HG02884 (cell line): ENCODE data around the gene CHAC1.

ENCODE experiments used
- ATAC-seq: cut with Tn5 transposase; IDR thresholded peaks from one replicate; pipeline ENCODE4 v1.9.1; 2021; ENCODE audit warnings: mild to moderate bottlenecking, moderate library complexity; ENCODE audit not compliant: unreplicated experiment

CHAC1 gene

DNA sequence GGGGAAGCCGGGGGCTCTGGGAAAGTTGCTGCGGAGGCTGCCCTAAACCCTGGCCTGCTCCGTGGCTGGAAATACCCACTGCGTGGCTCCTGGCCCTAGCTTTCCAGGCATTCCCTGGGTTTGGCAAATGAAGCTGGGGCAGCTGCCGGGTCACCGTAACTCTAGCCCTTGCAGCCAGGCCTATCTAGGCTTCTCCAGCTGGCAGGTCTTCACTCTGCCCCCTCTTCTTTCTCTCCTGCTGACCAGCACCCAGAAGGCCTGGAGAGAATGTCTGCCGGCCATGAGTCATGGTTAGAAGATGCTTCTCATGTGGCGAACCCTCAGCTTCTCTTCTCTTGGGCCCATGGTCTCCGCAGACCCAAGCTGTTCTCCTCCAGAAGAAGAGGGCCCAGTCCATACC is 29.7 kb upstream of the CHAC1 start:
- ATAC-seq = no peak

DNA sequence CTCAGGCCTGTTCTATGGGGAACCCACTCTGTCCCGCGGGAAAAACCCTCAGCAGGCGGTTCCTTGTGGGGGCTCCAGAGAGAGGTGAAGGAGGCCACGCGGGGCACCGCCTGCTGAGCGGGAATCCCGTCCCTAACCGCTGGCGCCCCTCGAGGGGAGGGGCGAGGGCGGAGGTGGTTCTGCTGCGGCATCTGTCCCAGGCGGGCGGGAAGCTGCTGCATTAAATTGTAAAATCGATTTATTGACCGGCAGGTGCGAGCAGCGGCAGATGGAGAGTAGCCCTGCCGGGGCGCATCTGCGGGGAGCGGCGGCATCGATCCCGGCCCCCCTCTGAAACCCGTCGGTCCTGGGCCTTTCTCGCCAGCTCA is 27.8 kb upstream of the CHAC1 start:
- no peak for ATAC-seq

DNA sequence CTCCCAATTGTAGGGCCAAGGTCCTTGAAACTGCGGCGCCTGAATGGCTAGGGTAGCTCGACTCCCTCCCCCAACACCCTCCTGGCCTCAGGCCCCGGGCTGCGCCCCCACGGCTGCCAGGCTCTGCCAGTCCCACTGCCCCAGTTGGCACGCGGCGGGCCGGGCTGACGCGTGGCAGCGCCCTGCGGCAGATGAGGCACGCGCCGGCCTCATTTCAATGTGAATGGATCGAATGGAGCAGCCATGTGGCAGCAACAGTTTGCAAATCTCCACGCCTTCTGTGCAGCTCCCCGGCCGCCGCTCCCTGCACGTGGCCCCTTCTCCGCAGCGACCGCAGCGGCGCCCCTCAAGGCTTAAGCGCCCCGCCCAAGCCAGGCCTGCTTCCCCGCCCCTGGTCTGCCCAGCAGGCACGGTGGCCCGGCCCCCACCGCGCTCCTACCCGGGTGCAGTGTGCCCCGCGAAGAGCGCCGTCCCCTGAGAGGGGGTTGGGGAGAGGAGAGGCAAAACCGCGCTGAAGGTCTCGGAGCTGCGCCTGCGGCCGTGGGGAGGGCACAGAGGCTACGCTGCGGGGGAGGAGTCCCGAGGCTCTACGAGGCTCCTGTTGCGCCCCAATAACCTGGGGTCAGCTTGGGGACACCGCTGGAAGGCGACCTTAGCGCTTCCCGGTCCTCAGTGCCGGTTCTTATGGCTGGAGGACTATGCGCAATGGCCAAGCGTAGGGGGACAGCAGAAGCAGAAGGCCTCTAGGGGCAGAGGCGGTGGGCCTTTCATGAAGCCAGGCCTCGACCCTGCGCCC is 27.2 kb upstream of the CHAC1 start:
- ATAC-seq = no peak

DNA sequence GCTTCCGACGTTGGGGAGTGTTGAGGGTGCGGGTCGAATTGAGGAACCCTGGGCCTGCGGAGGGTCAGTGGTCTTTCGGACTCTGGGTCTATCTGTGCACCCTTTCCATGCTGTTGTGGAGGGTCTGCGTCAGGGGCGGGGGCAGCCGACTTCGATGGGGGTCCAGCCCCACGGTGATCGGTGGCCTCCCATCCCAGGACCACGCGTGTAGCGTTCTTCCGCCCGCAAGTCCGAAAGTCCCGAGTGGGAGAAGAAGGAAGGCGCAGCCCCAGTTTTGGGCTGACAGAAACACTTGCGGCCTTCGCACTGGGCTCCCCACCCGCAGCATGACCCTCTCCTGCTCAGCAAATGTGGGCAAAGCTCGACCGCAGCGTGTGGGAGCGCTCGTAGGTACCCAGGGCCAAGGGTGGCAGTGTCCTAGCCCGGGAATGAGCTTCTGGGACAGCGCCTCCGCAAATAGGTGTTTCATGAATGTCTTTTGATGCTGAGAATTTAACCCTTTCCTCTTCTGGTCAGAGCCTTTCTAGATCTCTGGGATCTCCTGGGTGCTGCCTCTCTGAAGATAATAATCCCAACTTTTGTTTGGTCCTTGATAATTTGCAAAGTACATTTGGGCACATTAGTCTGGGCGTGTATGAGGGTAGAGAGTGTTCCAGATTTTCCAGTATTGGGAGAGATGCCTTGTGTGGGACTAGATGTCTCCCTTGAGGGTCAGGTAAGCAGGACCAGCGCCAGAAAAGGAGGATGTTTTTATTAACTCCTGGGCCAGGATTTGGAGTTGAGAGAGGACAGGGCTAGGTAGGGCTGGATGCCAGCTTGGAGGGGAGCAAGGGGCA is 26.4 kb upstream of the CHAC1 start:
- no peak for ATAC-seq

DNA sequence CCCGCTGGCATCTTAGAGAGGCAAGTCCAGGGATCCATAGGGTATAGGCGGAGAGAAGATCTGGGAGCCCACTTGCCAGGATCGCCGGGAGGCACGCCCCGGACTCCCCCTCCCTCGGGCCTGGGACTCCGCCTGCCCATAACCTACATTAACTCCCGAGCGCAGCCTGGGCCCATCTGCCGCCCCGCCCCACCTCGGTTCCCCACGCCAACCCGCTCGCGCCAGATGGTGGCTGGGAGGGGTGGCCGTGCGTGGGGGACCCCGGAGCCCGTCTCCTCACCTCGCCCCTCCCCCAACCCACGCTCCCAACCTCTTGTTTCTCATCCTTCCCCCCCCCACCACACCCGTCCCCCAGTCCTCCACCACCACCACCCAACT is 25.8 kb upstream of the CHAC1 start:
- ATAC-seq = no peak

DNA sequence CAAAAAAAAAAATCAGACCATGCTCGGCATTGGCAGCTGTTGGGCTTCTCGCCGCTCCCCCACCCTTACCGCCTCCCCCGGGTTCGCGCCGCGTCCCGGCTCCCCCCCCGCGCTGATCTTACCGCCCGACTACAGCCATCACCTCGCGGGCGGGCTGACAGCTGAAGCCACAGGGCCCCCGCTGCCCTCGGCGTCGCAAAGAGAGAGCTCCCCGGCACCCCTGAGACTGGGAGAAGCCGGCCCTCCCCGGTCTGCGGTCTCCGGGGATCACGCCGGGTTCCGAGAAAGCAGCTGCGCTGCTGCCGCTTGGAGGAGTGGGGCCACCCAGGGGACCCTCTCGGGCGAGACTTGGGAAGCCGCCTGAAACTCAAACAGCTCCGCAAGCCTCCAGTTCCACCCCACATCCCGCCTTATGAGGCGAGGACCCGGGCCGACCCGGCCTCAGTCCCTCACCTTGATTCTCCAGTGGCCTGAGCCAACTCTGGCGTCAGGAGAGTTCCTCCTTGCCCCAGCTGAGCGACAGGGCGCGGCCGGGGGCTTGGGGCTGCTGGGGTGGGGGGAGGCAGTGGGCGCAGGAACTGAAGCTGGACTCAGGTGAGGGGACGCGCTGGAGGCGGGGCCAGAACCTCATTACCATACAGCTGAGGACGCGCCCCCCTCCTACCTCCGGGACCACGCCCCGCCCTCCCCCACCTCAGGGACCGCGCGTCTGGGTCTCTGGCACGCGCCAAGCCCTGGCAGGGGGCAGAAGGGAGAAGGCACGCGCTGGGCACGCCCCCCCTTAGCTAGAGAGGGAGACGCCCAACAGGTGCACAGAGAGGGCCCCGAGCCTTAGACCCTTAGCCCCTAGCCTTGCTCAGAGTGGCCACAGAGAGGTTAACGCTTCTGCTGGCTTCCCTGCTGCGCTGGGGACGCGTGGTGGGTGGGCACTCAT is 25.1 kb upstream of the CHAC1 start:
- ATAC-seq = no peak

DNA sequence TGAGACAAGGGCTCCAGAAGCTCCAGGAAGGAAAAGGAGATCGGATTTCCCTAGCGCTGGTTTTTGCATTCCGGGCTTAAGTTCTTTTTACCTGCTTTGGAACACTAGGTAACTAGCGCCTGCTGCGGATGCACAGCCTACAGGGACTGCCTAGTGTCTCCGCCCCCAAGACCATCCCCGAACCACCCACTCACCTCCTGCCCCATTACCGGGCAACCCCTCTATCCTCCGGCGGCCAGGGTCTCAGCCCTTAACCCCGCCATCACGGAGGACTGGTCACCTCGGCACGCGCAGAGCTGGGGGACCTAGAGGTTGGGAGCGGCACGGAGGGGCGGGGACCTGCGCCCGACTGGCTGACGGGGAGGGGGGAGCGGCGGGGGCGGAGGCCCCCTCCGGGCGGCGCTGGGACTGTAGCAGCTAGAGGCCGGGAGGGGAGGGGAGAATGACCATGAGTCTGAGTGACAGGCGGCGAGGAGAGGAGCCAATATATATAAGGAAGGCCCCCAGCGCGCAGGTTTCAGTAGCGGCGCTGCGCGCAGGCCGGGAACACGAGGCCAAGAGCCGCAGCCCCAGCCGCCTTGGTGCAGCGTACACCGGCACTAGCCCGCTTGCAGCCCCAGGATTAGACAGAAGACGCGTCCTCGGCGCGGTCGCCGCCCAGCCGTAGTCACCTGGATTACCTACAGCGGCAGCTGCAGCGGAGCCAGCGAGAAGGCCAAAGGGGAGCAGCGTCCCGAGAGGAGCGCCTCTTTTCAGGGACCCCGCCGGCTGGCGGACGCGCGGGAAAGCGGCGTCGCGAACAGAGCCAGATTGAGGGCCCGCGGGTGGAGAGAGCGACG is 24.2 kb upstream of the CHAC1 start, which contains the start of gene DLL4:
DLL4 (plus strand) TSS at position 520 of the 839 bp plus-strand sequence. CDS start 329 bp downstream, outside the sequence.
- no peak for ATAC-seq

DNA sequence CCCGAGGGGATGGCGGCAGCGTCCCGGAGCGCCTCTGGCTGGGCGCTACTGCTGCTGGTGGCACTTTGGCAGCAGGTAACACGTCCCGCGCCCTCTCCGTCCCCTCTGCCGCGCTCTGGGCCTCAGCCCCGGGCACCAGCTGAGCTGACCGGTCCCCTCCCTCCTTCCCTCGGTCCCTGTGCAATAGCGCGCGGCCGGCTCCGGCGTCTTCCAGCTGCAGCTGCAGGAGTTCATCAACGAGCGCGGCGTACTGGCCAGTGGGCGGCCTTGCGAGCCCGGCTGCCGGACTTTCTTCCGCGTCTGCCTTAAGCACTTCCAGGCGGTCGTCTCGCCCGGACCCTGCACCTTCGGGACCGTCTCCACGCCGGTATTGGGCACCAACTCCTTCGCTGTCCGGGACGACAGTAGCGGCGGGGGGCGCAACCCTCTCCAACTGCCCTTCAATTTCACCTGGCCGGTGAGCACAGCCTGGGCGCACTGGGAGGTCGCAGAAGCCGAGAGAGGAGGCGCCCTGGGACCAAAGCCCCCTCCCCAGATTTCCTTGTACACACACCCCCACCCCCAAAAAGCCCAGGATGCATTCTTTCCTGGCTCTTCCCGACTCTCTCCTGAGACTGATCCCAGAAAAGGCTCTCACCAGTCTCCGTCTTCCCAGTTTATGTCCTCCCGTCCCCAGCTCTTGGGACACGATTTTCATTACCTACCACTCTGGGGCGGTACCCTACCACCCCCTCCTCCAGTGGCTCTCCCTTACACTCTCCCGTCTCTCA is 23.4 kb upstream of the CHAC1 start:
- no peak for ATAC-seq

DNA sequence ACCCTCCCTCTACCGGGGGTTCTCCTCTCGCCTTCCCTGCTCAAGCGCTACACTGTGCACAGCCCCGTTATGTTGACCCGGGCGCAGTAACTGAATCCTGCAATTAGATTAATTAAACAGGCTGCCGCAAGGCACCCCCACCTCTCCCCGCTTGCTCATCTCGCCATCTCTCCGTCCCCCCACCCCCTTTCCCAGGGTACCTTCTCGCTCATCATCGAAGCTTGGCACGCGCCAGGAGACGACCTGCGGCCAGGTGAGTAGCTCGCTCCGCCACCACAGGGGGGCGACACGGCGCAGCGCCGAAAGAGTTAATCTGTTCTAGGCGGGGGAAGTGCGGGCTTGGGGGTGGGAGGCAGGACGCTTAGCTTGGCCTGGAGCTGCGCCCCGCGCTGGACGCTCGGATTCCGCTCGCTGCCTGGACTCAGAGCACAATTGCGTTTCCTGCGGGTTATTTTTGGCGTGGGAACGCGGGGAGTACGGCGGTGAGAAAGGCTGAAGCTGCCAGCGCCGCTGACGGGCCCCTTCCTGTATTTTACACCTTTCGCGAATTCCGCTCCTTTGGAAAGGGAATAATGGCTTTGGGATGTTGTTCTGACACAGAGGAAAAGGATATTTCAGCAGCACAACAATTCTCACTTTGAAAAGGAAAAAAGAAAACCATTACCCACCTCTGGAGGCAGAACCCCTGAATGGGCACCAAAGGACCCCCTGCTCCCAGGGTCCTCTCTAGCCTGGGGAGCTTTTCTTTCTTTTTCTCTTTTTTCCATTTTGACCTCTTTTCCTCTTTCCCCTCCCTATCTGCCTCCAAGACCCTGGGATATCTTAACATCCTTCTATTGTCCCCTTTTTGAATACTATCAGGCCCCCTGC is 22.6 kb upstream of the CHAC1 start:
- ATAC-seq = no peak

DNA sequence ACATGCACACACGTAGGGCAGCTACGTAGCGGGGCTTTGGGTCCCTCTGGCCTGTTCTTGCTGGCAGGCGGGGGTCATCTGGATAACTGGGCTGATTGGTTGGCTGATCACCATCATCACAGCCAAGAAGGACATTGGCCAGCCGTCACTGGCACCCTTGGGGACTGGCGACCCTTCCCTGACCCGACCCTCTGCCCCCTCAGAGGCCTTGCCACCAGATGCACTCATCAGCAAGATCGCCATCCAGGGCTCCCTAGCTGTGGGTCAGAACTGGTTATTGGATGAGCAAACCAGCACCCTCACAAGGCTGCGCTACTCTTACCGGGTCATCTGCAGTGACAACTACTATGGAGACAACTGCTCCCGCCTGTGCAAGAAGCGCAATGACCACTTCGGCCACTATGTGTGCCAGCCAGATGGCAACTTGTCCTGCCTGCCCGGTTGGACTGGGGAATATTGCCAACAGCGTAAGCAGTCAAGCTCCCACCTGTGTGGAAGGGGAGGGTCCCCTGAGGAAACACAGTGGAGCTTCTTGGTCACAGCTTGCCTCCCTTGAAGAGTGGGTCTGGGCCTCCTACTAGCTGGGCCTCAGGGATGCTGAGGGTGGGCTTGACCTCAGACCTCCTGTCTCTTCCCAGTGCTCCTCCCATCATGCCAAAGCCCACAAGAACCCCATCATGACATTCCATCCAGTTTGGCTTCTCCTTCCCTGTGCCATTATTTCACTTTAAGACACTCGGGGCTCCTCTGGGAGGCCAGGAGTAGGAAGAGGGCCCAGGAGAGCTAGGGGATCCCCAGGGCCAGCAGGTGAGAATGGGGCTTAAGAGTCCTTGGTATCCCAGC is 21.8 kb upstream of the CHAC1 start:
- ATAC-seq = no peak

DNA sequence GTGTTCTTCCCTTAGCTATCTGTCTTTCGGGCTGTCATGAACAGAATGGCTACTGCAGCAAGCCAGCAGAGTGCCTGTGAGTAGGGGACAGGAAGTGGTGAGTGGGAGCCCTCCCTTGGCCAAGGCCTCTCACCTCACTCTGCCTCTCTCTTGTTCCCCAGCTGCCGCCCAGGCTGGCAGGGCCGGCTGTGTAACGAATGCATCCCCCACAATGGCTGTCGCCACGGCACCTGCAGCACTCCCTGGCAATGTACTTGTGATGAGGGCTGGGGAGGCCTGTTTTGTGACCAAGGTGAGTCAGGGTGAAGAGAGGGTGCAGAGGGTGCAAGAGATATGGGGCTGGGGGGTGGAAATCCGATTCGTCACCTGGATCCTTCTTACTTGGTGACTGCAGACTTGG is 21.1 kb upstream of the CHAC1 start:
- no peak for ATAC-seq

DNA sequence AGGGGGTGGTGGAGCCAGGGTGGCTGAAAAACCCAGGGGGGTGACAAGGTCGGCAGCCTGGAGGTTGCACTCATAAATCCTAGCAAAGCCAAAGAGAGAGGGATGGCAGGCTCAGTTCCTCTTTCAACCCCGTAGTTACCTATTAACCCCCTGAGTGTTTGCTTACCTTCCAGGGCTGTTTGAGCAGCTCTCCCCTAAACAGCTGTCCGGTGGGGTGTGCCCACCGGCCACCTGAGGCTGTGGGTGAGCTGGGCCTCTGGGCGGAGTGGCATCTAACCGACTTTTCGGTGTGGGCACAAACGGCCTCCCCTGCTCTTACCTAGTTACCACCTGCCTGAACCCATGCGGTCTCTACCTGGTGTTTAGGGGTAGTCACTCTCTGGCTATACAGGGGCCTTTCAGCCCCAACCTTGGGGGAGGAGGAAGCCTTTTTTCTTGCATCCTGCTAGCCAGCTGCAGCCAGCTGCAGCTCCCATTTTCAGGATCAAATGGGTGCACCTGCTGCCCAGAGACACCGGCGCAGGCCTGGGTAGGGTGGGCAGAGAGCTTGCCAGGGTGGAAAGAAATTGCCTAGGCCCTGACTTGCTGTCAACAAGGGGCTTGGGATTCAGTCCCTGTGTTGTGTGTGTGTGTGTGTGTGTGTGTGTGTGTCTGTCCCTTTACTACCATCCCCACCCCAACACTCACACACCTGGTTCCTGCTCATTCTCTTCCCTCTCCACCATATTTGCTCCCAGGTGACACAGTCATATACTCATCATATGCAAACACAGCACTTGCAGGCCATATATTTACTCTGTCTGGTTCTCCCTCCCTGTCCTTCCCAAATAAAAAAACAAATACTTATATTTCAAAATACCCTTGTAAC is 20.4 kb upstream of the CHAC1 start:
- no peak for ATAC-seq

DNA sequence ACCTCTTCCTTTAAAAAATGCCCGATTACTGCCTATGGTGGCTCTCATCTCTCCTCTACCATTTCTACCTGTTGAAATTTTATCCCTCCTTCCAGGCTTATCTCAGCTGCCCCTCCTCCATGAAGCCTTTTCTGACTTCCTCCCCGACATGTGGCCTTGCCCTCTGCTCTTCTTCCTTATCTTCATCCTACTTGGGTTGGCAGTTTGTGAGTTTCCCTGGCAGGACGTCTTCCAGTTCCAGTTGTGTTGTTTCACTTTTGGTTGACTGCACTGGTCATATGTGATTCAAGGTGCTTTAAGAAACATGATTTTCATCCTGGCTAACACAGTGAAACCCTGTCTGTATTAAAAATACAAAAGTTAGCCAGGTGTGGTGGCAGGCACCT is 19.8 kb upstream of the CHAC1 start:
- no peak for ATAC-seq

DNA sequence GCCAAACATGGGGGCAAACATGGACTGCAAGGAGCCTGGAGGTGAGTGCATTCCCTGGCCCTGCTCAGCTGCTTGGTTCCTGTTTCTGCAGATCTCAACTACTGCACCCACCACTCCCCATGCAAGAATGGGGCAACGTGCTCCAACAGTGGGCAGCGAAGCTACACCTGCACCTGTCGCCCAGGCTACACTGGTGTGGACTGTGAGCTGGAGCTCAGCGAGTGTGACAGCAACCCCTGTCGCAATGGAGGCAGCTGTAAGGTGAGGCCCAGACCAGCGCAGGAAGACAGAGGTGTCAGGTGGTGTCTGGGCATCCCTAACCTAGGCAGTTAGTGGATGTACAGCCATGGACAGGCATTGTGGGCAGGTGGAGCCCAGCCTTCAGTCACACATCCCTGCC is 18.8 kb upstream of the CHAC1 start:
- ATAC-seq = no peak

DNA sequence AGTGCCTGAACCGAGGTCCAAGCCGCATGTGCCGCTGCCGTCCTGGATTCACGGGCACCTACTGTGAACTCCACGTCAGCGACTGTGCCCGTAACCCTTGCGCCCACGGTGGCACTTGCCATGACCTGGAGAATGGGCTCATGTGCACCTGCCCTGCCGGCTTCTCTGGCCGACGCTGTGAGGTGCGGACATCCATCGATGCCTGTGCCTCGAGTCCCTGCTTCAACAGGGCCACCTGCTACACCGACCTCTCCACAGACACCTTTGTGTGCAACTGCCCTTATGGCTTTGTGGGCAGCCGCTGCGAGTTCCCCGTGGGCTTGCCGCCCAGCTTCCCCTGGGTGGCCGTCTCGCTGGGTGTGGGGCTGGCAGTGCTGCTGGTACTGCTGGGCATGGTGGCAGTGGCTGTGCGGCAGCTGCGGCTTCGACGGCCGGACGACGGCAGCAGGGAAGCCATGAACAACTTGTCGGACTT is 17.0 kb upstream of the CHAC1 start:
- ATAC-seq = no peak
